ENCODE measurements around the gene RPTOR.

RPTOR gene

DNA sequence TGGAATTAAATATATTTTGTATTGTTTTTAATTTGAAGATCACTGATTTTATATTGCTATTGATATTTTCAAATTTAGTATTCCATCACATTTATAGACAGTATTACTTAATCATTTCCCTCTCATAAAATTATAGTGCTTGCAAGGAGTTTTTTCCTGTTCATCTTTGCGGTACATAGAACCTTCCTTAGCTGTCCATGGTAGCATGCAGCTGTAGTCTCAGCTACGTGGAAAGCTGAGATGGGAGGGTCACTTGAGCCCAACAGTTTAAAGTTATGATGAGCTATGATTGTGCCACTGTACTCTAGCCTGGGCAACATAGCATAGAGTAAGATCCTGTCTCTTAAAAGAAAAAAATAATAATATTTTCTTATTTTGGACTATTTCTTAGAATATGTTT, 231.2 kb downstream of the RPTOR start:
- ChIA-PET CTCF (interaction anchor here (3.8 kb wide), 1 partner anchor 11 kb away, joined by 13 read pairs; no protein-coding TSS in a partner anchor), POLR2A (no interaction called here)
- H3K4me3 ChIP-seq (ENCODE audit: low read depth, low read length) = no peak overlapping the region
- TF ChIP-seq, protein P1, sequence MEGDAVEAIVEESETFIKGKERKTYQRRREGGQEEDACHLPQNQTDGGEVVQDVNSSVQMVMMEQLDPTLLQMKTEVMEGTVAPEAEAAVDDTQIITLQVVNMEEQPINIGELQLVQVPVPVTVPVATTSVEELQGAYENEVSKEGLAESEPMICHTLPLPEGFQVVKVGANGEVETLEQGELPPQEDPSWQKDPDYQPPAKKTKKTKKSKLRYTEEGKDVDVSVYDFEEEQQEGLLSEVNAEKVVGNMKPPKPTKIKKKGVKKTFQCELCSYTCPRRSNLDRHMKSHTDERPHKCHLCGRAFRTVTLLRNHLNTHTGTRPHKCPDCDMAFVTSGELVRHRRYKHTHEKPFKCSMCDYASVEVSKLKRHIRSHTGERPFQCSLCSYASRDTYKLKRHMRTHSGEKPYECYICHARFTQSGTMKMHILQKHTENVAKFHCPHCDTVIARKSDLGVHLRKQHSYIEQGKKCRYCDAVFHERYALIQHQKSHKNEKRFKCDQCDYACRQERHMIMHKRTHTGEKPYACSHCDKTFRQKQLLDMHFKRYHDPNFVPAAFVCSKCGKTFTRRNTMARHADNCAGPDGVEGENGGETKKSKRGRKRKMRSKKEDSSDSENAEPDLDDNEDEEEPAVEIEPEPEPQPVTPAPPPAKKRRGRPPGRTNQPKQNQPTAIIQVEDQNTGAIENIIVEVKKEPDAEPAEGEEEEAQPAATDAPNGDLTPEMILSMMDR (IDR thresholded peaks at IDR 0.05; ENCODE audit: insufficient read depth, low read length, missing control alignments) = no peak
- no peak for DNase-seq (ENCODE audit: low read depth, low spot score)

DNA sequence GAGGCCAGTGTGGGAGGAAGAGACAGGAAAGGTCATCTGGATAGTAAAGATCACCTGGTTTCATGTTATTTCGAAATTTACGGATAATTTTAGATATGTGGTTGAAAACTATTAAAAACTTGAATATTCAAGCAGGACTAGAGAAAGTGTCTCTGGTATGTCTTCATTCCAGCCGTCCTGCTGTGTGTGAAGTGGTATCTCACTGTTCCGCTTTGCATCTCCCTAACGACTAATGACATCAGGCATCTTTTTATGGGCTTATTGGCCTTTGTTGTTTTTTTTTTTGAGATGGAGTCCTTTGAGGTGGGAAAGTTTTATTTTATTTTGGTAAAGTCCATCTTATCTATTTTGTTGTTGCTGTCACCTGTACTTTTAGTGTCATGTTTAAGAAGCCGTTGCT, 232.6 kb downstream of the RPTOR start:
- no peak overlapping the region for H3K4me3 ChIP-seq (ENCODE audit: low read depth, low read length)
- no peak for DNase-seq (ENCODE audit: low read depth, low spot score)
- ChIA-PET POLR2A (no interaction called here), CTCF (no interaction called here)
- TF ChIP-seq, protein P1 (IDR thresholded peaks at IDR 0.05; ENCODE audit: insufficient read depth, low read length, missing control alignments) = no peak

DNA sequence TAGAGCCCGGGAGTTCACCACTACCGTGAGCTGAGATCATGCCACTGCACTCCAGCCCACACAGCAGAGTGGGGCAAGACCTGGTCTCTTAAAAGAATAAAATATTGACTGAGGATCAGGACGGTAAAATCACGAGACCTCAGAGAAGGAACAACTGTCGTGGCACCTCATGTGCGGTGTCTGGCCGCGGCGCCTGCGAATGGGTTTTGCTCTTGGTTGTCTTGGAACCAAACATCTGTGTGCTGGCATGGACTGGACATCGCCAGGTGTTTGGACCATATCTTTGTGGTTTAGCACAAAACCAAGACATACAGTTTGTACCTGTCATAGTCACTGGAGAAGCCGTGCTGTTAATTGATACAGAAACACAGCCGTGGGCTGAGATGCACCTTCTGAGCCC, 234.1 kb downstream of the RPTOR start:
- ChIA-PET CTCF (no interaction called here), POLR2A (no interaction called here)
- DNase-seq (ENCODE audit: low read depth, low spot score) = no peak
- TF ChIP-seq, protein P1 (IDR thresholded peaks at IDR 0.05; ENCODE audit: insufficient read depth, low read length, missing control alignments) = no peak
- H3K4me3 ChIP-seq (ENCODE audit: low read depth, low read length) = no peak overlapping the region

DNA sequence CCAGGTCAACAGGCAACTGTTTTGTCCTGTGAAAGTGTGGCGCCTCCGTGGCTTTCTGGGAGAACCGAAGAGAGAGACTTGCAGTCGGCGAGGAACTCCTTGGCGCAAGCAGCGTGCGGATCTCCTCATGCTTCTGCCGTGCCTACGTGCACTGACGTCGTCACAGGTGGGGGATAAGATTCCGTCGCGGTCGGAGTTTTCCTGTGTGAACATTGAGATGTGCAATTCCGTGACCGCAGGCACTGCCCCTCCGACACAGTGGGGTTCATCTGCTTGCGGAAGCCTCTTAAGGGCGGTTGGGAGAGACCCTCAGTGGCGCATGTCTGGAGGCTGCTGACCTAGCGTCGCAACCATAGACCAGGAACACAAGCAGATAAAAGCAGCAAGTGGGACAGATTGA, 234.7 kb downstream of the RPTOR start:
- no peak overlapping the region for H3K4me3 ChIP-seq (ENCODE audit: low read depth, low read length)
- ChIA-PET CTCF (no interaction called here), POLR2A (no interaction called here)
- TF ChIP-seq, protein P1 (IDR thresholded peaks at IDR 0.05; ENCODE audit: insufficient read depth, low read length, missing control alignments) = no peak
- no peak for DNase-seq (ENCODE audit: low read depth, low spot score)

DNA sequence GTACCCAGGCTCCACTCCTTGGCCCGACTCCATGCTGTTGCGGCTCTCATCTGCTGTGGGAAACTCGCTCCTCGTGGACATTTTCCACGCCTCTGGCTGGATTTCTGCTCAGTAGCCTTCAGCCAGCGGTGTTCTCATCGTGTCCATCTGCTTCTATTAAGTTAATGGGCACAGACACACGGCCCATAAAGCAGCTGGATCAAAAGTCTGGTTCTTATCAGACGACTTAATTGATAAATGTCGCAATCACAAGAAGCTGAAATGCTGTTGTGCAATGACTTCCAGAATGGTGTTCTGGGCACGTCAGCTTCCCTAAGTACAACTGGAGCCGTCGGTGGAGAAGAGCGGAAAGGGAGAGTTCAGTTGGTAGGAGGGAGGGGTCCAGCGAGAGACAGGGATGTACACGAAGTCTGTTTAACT, 235.3 kb downstream of the RPTOR start:
- POLR2A ChIA-PET = interaction anchor here (0.7 kb wide), 1 partner anchor 325 kb away, joined by 3 read pairs; no protein-coding TSS in a partner anchor
- H3K4me3 ChIP-seq (ENCODE audit: low read depth, low read length) = no peak overlapping the region
- no peak for DNase-seq (ENCODE audit: low read depth, low spot score)
- CTCF ChIA-PET = interaction anchor here (1.3 kb wide), 1 partner anchor 25 kb away, joined by 3 read pairs; no protein-coding TSS in a partner anchor
- TF ChIP-seq, protein P1 (IDR thresholded peaks at IDR 0.05; ENCODE audit: insufficient read depth, low read length, missing control alignments) = no peak

DNA sequence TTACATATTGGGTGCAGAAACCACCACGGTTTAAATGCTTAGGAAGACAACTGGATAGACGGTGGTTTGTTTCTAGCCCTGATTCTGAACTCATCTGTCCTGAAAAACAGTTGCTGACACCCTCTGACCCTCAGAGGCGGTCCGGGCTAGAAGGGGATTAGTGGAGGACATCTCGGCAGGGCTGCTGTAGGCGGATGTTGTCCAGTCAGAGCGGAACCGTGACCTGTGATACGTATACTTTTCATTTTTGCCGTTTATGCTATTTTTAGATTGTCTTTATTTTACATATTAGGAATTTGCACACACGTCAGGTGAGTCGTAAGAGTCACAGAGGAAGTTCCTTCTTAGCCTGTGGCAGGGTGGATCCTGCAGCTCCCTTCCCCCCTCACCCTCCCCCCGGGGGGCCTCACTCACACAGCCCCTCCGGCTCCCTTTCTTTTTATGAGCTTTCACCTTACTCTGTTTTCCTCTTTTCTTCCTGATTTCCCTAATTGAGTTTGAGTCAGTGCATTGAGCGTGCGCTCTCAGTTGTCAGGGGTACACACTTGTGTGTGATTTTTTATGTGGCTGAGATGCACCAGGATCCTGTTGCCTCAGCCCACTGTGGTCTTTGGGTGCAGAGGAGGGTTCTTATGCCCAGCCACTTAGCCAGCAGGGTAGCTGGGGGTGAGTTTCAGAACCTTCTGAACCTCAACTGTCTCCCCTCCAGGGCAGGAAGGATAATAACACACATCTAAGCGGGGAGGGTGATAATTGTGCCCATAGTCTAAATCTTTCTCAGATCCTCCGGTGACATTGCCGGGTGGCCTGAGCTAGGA, 236.0 kb downstream of the RPTOR start:
- DNase-seq (ENCODE audit: low read depth, low spot score) = no peak
- no peak overlapping the region for H3K4me3 ChIP-seq (ENCODE audit: low read depth, low read length)
- ChIA-PET POLR2A (interaction anchor here (0.7 kb wide), 1 partner anchor 326 kb away, joined by 3 read pairs; no protein-coding TSS in a partner anchor), CTCF (interaction anchor here (1.3 kb wide), 2 partner anchors 11 to 25 kb away, joined by 3 to 5 read pairs; no protein-coding TSS in a partner anchor)
- TF ChIP-seq, protein P1 (IDR thresholded peaks at IDR 0.05; ENCODE audit: insufficient read depth, low read length, missing control alignments) = no peak
